GM19324 (cell line): ENCODE measurements around the gene TTC23.
"Not testable (repeated sequence)": the region's sequence is repeated elsewhere in the genome, so short reads cannot be mapped to it uniquely, and the experiment has no call there.

Experiments
- ATAC-seq: cut with Tn5 transposase; IDR thresholded peaks from one replicate; pipeline ENCODE4 v1.9.1; 2021; ENCODE audit warnings: mild to moderate bottlenecking, moderate library complexity; ENCODE audit not compliant: unreplicated experiment, low FRiP score

TTC23 gene

GRCh38 chr15:99250857-99251841 lies 1.8 kb upstream of the TTC23 start, which contains the start of gene LRRC28:
Gene LRRC28, plus strand, starts transcription at chr15:99251481. Its CDS starts 4,477 bp downstream, at chr15:99255958.
- peak; percentile 97 for ATAC-seq

GRCh38 chr15:99250494-99250856 lies 1.1 kb upstream of the TTC23 start:
- no peak for ATAC-seq

GRCh38 chr15:99250001-99250400 lies 620 bp upstream of the TTC23 start:
- ATAC-seq = no peak

- ATAC-seq = no peak
Observed at GRCh38 chr15:99248000-99248715, 1.2 kb downstream of the TTC23 start.

- ATAC-seq = no peak
Observed at GRCh38 chr15:99247062-99247461, 2.3 kb downstream of the TTC23 start.

- ATAC-seq = no peak
Observed at GRCh38 chr15:99244306-99244705, 5.1 kb downstream of the TTC23 start.

- no peak for ATAC-seq
Observed at GRCh38 chr15:99241752-99242151, 7.6 kb downstream of the TTC23 start.

GRCh38 chr15:99239545-99240198 lies 9.7 kb downstream of the TTC23 start:
- peak; percentile 82 for ATAC-seq

- no peak for ATAC-seq
Observed at GRCh38 chr15:99238849-99239248, 10.5 kb downstream of the TTC23 start.

GRCh38 chr15:99234160-99234559 lies 15.2 kb downstream of the TTC23 start:
- not testable (repeated sequence) for ATAC-seq

GRCh38 chr15:99232740-99233139 lies 16.6 kb downstream of the TTC23 start:
- ATAC-seq = no peak

- no peak for ATAC-seq
Observed at GRCh38 chr15:99230867-99231266, 18.5 kb downstream of the TTC23 start.

GRCh38 chr15:99228120-99228770 lies 21.1 kb downstream of the TTC23 start:
- ATAC-seq = no peak

- no peak for ATAC-seq
Observed at GRCh38 chr15:99226802-99227201, 22.6 kb downstream of the TTC23 start.

- ATAC-seq = no peak
Observed at GRCh38 chr15:99224372-99225214, 24.8 kb downstream of the TTC23 start.

- ATAC-seq = peak; percentile 46
Observed at GRCh38 chr15:99213187-99213811, 36.1 kb downstream of the TTC23 start.

- no peak for ATAC-seq
Observed at GRCh38 chr15:99212406-99212805, 37.0 kb downstream of the TTC23 start.

GRCh38 chr15:99211926-99212325 lies 37.5 kb downstream of the TTC23 start:
- no peak for ATAC-seq

- no peak for ATAC-seq
Observed at GRCh38 chr15:99210334-99210733, 39.0 kb downstream of the TTC23 start.
